ENCODE data around the gene CSTF3.

Gene CSTF3

GRCh38 chr11:33063326-33063881, 97.9 kb downstream of the CSTF3 start:
- TF ChIP-seq POLR2AphosphoS5 (IDR thresholded peaks at IDR 0.05; ENCODE audit: low read depth, low read length), result no peak

- TF ChIP-seq POLR2AphosphoS5 (IDR thresholded peaks at IDR 0.05; ENCODE audit: low read depth, low read length) (no peak), REST (IDR thresholded peaks at IDR 0.05; ENCODE audit: insufficient read depth in 1 of 2, low read depth in 2 of 2, low read length in 2 of 2) (no peak), FOXP2 (optimal IDR thresholded peaks at IDR 0.05; ENCODE audit: borderline replicate concordance, extremely low read depth, extremely low read length, insufficient read depth) (no peak), TAF1 (IDR thresholded peaks at IDR 0.05; ENCODE audit: borderline replicate concordance, insufficient read depth, low read length) (no peak), SIN3A (IDR thresholded peaks at IDR 0.05; ENCODE audit: borderline replicate concordance, insufficient read depth, low read length) (no peak)
These were observed 99.1 kb downstream of the CSTF3 start for GRCh38 chr11:33062137-33062536.

GRCh38 chr11:33060271-33060670, 101.0 kb downstream of the CSTF3 start:
- TF ChIP-seq POLR2AphosphoS5 (IDR thresholded peaks at IDR 0.05; ENCODE audit: low read depth, low read length) (no peak), TAF1 (IDR thresholded peaks at IDR 0.05; ENCODE audit: borderline replicate concordance, insufficient read depth, low read length) (no peak), SIN3A (IDR thresholded peaks at IDR 0.05; ENCODE audit: borderline replicate concordance, insufficient read depth, low read length) (no peak), REST (IDR thresholded peaks at IDR 0.05; ENCODE audit: insufficient read depth in 1 of 2, low read depth in 2 of 2, low read length in 2 of 2) (no peak), FOXP2 (optimal IDR thresholded peaks at IDR 0.05; ENCODE audit: borderline replicate concordance, extremely low read depth, extremely low read length, insufficient read depth) (no peak)

GRCh38 chr11:33059331-33060007, 101.8 kb downstream of the CSTF3 start:
- TF ChIP-seq FOXP2 (optimal IDR thresholded peaks at IDR 0.05; ENCODE audit: borderline replicate concordance, extremely low read depth, extremely low read length, insufficient read depth) (no peak), SIN3A (IDR thresholded peaks at IDR 0.05; ENCODE audit: borderline replicate concordance, insufficient read depth, low read length) (no peak), TAF1 (IDR thresholded peaks at IDR 0.05; ENCODE audit: borderline replicate concordance, insufficient read depth, low read length) (no peak), REST (IDR thresholded peaks at IDR 0.05; ENCODE audit: insufficient read depth in 1 of 2, low read depth in 2 of 2, low read length in 2 of 2) (no peak), POLR2AphosphoS5 (IDR thresholded peaks at IDR 0.05; ENCODE audit: low read depth, low read length) (no peak)

- TF ChIP-seq REST (IDR thresholded peaks at IDR 0.05; ENCODE audit: insufficient read depth in 1 of 2, low read depth in 2 of 2, low read length in 2 of 2) (no peak), SIN3A (IDR thresholded peaks at IDR 0.05; ENCODE audit: borderline replicate concordance, insufficient read depth, low read length) (no peak), FOXP2 (optimal IDR thresholded peaks at IDR 0.05; ENCODE audit: borderline replicate concordance, extremely low read depth, extremely low read length, insufficient read depth) (no peak), TAF1 (IDR thresholded peaks at IDR 0.05; ENCODE audit: borderline replicate concordance, insufficient read depth, low read length) (no peak), POLR2AphosphoS5 (IDR thresholded peaks at IDR 0.05; ENCODE audit: low read depth, low read length) (no peak)
These were observed 104.0 kb downstream of the CSTF3 start for GRCh38 chr11:33057284-33057683.

Data from PFSK-1 (cell line).